BJ (cell line): ENCODE measurements around the gene BCL2L2. TPM values are rescaled to one million over a fixed set of nuclear protein-coding genes. Genes with fewer than 3 reads are reported as not detected.
A peak's percentile ranks its signal among the peaks of the same experiment; 100 is the strongest.

Experiments used
- CTCF ChIA-PET: fragments of 350-600 bp; formaldehyde crosslinking; extraction: SDS; loops from one replicate; lab custom pipeline; 2021; ENCODE audit warnings: antibody characterized with exemption, inconsistent platforms; lab: Yijun Ruan, JAX
- POLR2A ChIA-PET: fragments of 300-600 bp; sonication (Branson Sonifier 250); formaldehyde crosslinking; extraction: SDS; loops from one replicate; lab custom pipeline; 2021; ENCODE audit warnings: antibody characterized with exemption; lab: Charles Lee
- DNase-seq: peaks from one replicate; pipeline ENCODE4 v3.0.0-alpha.2; 2011; ENCODE audit warnings: low read depth
- H3K27me3 ChIP-seq: 2 replicates; pipeline ENCODE4 v1.6.0; 2011; ENCODE audit warnings: low read length; ENCODE audit not compliant: control insufficient read depth, insufficient read depth
- H3K36me3 ChIP-seq: 2 replicates; pipeline ENCODE4 v1.5.1; 2011; ENCODE audit warnings: low read length; ENCODE audit not compliant: control insufficient read depth, insufficient read depth
- H3K4me3 ChIP-seq: 2 replicates; pipeline ENCODE4 v1.5.1; 2011; ENCODE audit warnings: low read depth, mild to moderate bottlenecking, control low read depth, low read length
- CTCF ChIP-seq: IDR thresholded peaks from 2 replicates; pipeline ENCODE4 v1.5.1; 2011; ENCODE audit warnings: low read depth, mild to moderate bottlenecking, control low read depth, inconsistent platforms, low read length, moderate library complexity; ENCODE audit not compliant: insufficient read depth
- polyA plus RNA-seq: library from polyadenylated mRNA; depleted of rRNA; stranded (reverse); fragments of >200 nt; gene quantifications from 2 replicates; pipeline ENCODE4 v1.2.3, GENCODE V29; 2011

Gene BCL2L2
- polyA plus RNA-seq, 1 experiment = 26.5 TPM

GRCh38 chr14:23339506-23340268, 33.1 kb downstream of the BCL2L2 start:
- no peak for TF ChIP-seq CTCF
- ChIA-PET CTCF (interaction anchor here (2.9 kb wide), 1 partner anchor 40 kb away, joined by 11 read pairs; no protein-coding TSS in a partner anchor), POLR2A (no interaction called here)
- no peak for DNase-seq
- no peaks in the 10 kb centered on the region for H3K27me3 ChIP-seq
- H3K36me3 ChIP-seq = no peaks in the 10 kb centered on the region
- H3K4me3 ChIP-seq = no peak overlapping the region

- CTCF ChIA-PET = interaction anchor here (4.2 kb wide), 1 partner anchor 35 kb away, joined by 15 read pairs; no protein-coding TSS in a partner anchor
- Histone ChIP-seq H3K4me3 (no peak overlapping the region), H3K36me3 (no peaks in the 10 kb centered on the region), H3K27me3 (no peaks in the 10 kb centered on the region)
- 0 out of 2 replicates have a peak, but pooled peaks have one; percentile 2 for TF ChIP-seq CTCF
- POLR2A ChIA-PET = no interaction called here
- no peak for DNase-seq
Measured at GRCh38 chr14:23344481-23344880, 37.8 kb downstream of the BCL2L2 start.

GRCh38 chr14:23345987-23346692, 39.5 kb downstream of the BCL2L2 start:
- POLR2A ChIA-PET = no interaction called here
- TF ChIP-seq CTCF = no peak

GRCh38 chr14:23346693-23347405, 40.2 kb downstream of the BCL2L2 start:
- Histone ChIP-seq H3K36me3 (no peaks in the 10 kb centered on the region), H3K4me3 (no peak overlapping the region), H3K27me3 (no peaks in the 10 kb centered on the region)
- CTCF ChIA-PET = interaction anchor here (0.8 to 4.2 kb wide), 5 partner anchors 18 to 33 kb away, joined by 3 to 15 read pairs (median 4); no protein-coding TSS in a partner anchor
- TF ChIP-seq CTCF = no peak
- no peak for DNase-seq
- POLR2A ChIA-PET = no interaction called here

More at GRCh38 chr14:23345987-23346692, 39.5 kb downstream of the BCL2L2 start:
- CTCF ChIA-PET = interaction anchor here (0.8 to 4.2 kb wide), 7 partner anchors 11 to 34 kb away, joined by 3 to 15 read pairs (median 4); no protein-coding TSS in a partner anchor
- no peak overlapping the region for H3K4me3 ChIP-seq
- no peaks in the 10 kb centered on the region for H3K36me3 ChIP-seq
- no peak for DNase-seq
- H3K27me3 ChIP-seq = no peaks in the 10 kb centered on the region
